22Rv1 (cell line): ENCODE results near the gene ARHGEF17.

Source experiments
- ZFX ChIP-seq: fragments of 450-650 bp; IDR thresholded peaks from 2 replicates; pipeline ENCODE4 v1.6.1; 2017; ENCODE audit warnings: antibody characterized with exemption, borderline replicate concordance
- TF ChIP-seq, protein P1 (sequence below): fragments of 450-650 bp; IDR thresholded peaks from 2 replicates; pipeline ENCODE4 v1.5.1; 2017; ENCODE audit warnings: mild to moderate bottlenecking

DNA sequence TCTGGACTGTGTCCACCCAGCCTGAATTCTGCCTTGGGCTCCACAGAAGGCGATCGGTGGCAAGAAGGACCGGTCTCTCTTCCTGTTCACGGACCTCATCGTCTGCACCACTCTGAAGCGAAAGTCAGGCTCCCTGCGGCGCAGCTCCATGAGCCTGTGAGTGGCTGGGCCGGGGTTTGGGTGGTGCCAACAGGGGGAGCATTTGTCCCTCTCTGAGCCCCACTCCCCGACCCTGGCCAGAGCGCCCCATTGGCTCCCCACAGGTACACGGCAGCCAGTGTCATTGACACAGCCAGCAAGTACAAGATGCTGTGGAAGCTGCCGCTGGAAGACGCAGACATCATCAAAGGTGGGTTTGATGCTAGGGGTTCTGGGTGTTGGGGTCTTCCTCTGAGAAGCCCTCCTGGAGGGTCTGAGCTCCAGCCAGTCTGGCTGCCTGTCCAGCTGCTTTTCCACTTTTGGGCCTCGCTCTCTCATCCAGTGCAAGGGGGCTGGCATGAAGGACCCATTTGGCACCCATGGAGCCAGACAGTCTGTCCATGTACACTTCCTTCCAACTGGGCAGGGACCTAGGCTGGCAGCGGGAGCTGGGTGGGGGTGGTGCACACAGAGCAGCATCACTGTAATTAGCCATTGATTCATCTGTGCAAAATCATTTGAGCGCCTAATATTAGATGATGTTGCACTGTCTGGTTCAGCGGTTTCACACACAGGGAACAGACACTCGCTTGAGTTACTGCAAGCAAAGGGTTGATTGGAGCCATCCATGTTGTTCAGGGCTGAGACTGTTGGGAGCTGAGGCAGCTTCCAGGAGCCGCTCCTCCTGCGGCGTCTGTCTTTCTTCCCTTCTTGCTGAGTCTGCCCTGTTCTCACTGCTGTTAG lies 49.1 kb downstream of the ARHGEF17 start:
- TF ChIP-seq, protein P1, sequence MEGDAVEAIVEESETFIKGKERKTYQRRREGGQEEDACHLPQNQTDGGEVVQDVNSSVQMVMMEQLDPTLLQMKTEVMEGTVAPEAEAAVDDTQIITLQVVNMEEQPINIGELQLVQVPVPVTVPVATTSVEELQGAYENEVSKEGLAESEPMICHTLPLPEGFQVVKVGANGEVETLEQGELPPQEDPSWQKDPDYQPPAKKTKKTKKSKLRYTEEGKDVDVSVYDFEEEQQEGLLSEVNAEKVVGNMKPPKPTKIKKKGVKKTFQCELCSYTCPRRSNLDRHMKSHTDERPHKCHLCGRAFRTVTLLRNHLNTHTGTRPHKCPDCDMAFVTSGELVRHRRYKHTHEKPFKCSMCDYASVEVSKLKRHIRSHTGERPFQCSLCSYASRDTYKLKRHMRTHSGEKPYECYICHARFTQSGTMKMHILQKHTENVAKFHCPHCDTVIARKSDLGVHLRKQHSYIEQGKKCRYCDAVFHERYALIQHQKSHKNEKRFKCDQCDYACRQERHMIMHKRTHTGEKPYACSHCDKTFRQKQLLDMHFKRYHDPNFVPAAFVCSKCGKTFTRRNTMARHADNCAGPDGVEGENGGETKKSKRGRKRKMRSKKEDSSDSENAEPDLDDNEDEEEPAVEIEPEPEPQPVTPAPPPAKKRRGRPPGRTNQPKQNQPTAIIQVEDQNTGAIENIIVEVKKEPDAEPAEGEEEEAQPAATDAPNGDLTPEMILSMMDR = no peak
- no peak for TF ChIP-seq ZFX
